Cerebellar nuclear complex (tissue), 1 donor: ENCODE data around the gene LIPC.

Source experiments
- DNase-seq, 2 experiments: peaks; one replicate each; lab custom pipeline; 2025; lab: John Stamatoyannopoulos, UW

Gene LIPC

DNA sequence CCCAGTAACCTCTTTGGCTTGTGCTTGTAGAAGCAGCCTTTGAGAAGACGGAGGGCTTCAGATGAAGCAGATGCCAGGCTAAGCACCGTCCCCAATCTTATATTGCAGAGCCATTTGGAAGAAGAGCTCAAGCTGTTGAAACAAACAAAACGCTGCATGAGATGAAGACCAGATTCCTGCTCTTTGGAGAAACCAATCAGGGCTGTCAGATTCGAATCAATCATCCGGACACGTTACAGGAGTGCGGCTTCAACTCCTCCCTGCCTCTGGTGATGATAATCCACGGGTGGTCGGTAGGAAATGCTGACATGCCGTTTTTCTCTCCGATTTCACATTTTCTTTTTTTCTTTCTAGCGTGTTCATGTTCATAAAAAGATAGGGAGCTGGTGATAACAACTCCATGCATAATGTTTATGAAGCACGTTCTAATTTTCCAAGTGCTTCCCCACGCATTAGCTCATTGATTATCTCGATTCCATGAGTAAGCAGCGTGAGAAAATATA is 106.5 kb downstream of the LIPC start:
- no peak for DNase-seq

DNA sequence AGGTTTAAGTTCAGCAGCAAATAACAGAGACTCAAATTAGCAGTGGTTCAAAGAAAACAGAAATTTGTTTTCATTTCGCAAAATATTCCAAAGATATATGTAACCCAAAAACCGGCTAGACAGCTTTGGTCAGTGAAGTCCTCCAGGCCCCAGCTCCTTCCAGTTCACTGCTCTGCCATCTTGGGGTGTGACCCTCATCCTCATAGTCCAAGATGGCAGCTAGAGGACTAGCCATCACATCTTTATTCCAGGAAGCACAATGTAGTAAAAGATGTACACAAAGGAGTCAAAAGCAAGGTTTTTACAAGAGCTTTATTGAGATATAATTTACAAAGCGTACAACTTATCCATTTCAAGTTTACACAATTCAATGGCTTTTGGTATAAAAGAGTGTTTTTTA is 107.1 kb downstream of the LIPC start:
- no peak for DNase-seq

DNA sequence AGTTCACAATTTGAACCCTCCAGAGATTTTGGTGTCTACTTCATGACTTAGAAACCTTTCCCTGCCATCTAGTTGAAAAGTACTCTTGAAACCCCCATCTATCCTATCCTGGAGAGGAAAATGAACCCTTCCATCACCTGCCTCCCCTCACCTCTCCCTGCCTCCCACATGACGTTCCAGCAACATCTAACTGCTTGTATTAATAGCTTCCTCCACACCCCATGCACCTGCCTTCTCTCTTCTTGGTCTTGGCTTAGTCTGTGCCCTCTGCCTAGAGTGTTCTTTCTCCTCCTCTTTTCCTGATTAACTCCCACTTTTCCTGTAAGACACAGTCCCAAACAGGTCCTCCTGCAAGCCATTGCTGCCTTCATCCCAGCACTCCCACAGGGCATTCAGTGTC is 107.8 kb downstream of the LIPC start:
- no peak for DNase-seq

DNA sequence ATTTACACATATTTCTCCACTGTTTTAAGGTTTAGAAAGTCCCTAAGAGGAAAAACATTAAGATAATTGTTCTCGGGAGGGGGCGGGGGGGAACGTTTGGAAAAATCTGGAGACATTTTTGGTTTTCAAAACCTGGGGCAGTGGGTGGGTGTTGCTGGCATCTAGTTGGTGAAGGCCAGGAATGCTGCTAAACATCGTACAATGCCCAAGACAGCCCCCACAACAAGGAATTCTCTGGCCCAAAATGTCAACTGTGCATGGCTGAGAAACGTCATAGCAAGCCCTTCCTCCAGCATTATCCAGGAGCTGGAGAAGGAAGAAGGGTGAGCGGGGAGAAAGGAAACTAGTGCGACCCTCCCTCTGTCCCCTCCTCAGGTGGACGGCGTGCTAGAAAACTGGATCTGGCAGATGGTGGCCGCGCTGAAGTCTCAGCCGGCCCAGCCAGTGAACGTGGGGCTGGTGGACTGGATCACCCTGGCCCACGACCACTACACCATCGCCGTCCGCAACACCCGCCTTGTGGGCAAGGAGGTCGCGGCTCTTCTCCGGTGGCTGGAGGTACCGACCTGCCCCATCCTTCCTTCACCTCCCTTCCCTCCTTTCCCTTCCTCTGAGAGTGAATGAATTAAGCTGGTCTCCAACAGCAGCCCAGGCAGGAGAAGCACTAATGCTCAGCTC is 109.8 kb downstream of the LIPC start:
- DNase-seq: no peak

DNA sequence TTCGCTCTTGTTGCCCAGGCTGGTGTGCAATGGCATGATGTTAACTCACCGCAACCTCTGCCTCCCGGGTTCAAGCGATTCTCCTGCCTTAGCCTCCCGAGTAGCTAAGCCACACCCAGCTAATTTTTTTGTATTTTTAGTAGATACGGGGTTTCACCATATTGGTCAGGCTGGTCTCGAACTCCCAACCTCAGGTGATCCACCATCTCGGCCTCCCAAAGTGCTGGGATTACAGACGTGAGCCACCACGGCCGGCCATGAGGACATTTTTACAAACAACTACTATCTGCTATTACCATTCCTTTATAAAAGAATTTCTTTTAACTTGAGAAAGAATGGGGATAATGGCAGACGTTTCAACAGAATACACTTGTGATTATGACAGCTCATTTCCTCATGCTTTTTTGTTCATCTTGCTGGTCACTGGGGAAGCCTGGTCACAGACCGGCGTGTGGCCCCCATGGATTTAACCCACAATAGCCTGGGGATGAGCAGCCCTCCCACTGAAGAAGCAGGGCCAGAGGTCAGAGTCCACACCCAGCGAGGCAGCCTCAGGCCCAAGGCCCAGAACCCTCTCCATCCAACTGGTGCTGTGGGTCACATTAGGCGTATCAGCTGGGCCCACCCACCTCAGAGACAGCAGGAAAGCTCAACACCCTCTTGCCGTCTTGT is 112.0 kb downstream of the LIPC start:
- DNase-seq: no peak

DNA sequence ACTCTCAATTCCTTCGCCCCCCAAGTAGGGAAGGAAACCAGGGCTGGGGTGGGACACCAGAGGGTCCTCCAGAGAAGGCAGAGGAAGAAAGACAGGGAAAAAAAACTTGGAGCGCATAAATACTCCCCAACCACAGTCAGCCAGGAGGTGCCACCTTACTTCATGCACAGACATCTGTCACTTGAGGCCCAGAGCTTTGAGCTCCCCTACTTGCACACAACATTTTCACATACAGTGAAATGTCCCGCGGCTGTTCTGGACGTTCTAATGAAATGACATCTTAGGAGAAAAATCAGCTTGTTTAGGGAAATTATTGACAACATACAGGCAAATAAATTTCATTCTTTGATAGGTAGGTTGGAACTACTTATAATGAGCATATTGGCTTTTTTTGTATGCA is 113.0 kb downstream of the LIPC start:
- DNase-seq: no peak

DNA sequence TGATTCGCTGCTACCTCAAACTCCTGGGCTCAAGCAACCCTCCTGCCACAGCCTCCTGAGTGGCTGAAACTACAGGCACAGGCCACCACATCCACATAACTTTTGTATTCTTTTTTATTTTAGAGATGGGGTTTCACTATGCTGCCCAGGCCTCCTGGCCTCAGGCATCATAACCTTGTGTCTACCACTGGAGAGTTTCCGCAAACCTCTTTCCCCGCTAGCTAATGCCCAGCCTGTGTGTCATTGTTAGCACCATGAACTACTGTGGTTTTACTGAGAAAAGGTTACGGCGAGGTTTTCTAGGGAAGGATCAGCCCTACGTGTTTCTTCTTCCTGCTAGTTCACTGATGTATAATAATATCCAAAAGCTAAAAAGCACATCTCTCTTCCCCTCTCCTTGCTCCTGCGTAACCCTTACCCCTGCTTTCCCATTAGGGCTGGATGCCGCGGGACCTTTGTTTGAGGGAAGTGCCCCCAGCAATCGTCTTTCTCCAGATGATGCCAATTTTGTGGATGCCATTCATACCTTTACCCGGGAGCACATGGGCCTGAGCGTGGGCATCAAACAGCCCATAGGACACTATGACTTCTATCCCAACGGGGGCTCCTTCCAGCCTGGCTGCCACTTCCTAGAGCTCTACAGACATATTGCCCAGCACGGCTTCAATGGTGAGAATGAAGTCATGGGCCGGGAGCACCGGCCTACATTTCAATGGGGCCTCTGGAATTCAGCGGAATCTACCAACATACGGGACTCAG is 113.7 kb downstream of the LIPC start:
- DNase-seq: no peak

DNA sequence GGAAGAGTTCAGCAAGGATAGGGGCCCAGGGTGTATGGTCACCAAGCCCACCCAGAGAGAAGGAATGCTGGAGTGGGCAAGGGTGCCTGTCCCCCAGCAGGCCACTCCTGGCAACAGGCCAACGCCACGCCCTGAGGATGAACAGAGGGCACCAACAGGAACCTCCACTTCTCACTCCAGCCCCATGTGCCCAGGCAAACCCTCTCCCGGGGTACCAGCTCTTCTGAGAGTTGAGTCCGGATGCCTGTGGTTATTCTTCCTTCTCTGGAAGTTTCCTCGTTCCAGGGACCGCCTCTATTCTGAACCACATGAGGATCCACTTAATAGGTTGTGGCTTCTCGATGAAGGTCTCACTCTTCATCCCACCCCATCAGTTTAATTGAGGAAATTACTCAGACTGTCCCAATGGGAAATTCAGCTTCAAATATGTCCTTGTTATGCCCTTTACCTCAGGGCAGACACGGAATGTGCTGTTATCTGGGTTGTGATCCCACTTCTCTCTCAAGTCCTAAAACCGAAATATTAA is 114.3 kb downstream of the LIPC start:
- no peak for DNase-seq

DNA sequence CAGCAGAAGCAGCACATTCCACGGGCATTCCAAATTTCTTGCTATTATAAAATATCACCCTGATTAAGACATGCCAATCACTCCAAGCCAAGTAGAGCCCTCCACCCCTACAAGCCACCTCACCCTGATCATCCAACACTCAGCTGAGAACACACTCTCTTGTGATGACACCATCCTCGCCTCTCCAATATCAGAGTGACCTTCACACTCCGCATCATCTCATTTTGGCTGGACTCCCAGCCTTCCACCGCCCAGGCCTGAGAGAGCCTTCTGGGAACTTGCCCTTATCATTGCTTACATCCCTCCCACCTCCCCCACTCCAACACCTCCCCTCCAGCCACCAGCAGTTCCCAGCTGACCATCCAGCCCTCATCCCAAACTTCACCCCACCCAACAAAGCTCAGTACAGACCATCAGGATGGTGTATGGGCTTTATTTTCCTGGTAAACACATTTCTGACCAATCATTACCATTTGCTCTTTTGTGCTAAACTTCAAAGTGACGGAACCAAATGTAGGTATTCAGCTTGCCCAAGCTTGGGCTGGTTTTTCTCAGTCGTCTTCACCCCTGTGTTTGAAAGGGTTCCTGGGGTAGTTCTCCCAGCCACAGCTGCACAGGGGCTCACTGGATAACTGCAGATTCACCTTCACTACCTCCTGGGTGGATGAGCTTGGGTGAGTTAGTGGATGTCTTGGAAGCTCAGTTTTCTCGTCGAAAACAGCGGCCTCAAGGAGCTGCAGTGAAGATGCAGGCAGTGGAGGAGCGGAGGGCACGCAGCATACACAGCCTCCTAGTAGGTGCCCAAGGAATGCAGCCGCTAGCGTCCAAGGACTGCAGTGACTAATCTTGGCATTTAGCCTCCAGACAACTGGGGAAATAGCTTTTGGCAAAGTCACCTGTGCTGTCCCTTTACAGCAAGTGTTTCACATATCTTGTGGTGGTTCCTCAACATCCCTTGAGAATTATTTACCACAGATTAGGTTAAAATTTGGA is 115.1 kb downstream of the LIPC start:
- no peak for DNase-seq

DNA sequence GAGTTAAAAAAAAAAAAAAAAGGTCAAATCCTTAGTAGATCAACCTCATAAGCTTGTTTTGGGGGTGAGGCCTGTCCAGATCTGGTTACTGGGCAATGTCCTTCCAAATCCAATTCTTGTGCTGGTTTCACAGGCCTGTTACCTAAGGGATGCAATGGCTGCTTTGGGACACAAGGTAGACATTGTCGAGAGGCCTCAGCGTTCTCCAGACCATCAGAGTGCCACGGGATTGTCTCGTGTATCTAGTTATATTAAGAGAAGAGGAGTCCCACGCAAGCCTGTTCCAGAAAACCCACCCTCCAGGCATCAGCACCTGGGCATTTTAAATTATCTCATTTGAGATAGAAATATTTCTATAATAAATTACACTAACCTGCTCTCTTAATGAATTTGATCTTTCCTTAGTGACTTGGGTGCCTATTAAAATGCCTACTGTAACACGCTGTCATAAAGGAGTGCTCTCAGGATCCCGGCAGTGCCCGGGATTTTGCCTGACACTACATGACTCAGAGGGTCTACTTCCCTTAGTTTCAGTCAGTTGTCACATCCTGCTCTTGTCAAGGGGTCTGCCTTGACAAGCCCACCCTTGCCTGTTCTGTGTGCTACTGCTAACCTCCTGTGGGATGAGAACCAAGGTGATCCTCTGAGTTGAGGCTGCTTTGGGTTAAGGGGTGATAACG is 116.0 kb downstream of the LIPC start:
- no peak for DNase-seq

DNA sequence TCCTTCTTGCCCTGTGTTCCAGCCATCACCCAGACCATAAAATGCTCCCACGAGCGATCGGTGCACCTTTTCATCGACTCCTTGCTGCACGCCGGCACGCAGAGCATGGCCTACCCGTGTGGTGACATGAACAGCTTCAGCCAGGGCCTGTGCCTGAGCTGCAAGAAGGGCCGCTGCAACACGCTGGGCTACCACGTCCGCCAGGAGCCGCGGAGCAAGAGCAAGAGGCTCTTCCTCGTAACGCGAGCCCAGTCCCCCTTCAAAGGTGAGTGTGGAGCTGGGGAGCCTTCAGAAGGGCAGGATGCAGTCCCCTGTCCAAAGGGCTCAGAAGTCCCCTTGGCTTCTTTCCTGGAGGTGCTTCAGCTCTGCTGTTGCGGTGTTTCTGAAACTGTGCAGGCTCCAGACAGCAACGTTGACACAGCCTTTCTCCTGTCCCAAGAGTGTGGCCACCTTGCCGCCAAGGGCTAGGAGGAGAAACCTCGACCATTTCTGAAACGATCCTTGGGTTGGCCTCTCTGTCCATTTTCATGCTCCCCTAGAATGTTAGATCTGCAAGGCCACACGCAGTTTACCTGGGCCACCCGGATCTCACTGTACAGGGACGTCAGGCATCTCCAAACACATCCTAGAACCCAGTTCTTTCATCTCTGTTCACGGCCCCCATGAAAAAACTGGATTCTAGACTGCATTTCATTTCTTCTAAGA is 116.7 kb downstream of the LIPC start:
- no peak for DNase-seq

DNA sequence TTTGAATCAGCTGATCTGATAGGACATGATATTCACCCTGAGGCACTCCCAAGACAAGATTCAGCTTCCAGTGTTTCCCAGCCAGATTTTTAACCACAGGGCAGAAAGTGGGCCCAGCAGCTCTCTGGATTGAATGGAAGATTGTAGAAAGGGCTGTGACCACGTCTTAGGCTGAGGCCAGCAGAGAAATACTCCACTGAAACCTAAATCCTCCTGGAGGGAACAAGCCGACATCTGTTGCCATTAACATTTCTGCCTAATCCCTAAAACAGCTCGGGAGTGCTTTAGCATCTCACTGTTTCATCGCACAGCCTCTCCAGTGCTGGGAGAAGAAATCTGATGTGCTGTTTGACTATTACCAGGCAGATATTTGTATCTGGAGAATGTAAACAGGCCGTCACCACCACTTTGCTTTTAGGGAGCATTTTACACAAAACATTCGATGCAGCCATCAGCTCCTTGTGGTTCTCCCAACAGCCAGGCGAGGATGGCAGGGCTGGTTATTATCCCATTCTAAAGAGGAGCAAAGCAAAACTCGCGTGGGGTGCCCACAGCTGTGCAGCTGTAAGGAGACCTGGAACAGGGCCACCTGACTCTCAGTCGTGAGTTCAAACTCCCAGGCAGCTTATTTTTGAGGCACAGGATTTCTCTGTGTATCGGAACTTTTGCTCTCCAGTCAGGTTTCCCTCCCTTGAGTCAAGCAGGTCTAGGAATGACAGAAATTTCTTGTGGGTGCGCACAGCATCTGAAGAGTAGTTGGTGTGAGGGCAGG is 117.4 kb downstream of the LIPC start:
- no peak for DNase-seq

DNA sequence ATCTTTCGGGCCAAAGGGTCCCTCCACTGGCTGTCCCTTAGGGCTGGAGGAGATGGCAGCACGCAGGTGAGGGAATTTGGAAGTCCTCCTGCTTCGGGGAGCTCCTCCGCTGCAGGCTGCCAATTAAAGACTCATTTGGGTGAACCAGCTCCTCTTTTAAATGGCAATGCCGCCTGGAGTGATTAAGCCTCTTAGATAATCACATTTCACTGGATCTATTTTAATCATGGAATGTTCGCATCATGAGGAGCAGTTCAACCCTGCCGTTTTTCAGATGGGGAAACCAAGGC is 117.9 kb downstream of the LIPC start:
- DNase-seq: no peak

DNA sequence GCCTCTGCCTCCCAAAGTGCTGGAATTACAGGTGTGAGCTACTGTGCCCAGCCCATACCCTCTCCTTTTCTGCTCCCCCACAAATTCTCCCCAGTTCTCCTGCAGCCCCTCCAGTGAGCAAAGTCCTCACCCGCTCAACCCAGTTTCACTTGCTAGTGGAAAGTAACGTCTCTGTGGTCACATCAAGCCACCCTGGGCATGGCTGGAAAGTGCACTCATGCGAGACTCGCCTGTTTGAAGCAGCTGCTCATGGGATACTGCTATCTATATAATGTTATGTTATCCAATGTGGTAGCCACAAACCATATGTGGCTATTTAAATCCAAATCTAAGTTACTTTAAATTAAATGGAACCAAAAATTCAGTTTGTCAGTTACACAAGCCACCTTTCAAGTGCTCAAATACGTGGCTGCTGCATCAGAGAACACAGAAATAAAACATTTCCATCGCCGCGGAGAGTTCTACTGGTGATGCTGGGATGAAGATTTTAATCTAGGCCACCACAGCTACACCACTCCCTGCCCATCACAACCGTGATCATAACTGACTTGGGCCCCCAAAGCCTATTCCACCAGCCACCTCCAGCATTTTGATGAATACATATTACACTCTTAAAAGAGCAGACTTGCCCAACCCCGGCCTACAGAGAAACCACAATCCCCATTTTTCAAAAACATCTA is 119.4 kb downstream of the LIPC start:
- no peak for DNase-seq

DNA sequence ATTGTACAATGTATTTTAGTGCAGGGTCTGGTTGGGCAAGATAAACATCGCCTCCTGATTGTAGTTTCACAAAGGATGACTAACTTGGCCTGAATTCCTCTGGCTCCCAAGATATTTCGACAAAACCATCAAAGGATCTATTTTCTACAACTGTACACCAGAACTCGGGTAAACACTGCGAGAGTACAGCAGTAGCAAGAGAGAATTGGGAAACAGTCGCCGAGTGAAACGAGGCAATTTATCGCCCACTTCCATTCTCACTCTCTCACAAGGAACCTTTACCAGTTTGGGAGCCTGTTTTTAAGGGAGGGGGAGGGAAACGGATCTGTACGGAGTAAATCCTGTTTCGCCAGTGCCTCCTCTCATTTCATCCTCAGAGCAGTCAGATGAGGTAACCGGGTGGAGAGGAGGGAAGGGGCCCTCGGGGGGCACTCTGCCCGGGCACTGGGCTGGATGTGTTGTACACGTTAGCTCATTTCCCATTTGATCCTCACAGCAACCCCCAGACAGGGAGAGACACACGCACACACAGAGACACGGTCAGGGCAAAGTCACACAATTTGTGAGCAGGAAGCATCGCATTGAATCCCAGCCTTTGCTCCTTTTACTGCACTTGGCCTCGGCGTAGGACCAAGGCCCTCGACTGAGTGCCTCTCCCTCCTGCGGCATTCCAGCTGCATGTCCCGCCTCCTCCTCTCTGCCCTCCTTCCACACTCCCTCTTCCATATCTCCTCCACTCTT is 120.1 kb downstream of the LIPC start:
- DNase-seq: no peak

DNA sequence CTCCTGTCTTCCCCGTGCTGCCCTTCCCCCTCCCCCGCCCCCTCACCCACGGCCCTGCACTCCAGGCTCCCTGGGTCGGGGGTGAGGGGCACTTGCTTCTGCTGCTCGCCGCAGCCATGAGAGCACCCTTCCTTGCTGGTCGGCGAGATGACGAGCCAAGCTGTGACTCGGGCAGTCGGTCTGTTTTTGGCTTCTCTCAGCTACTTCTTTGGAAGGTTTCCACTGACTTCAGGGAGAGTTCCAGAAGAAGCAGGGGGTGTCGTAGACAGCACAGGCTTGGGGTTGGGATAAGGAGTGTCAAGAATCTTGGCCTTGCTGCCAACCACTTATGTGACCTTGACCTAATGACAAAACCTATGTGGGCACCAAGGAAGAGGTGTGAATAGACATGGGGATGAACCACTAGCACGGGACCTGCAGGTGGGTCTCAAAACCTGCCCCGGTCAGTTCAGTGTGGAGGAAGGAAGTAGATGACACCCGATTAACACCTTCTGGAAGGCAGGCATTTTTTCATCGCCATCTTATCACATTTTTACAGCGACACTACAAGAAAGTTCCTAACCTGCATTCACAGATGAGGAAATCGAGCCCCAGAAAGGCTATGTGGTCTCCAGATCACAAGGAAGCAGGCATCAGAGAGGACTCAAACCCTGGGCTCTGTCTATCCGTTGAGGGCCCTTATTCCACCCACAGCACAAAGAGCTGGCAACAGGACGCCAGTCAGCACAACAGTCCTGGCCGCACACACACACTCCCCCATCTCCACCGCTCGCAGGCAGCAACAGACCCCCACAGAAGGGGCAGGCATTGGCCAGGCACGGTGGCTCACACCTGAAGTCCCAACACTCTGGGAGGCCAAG is 120.9 kb downstream of the LIPC start:
- no peak for DNase-seq

DNA sequence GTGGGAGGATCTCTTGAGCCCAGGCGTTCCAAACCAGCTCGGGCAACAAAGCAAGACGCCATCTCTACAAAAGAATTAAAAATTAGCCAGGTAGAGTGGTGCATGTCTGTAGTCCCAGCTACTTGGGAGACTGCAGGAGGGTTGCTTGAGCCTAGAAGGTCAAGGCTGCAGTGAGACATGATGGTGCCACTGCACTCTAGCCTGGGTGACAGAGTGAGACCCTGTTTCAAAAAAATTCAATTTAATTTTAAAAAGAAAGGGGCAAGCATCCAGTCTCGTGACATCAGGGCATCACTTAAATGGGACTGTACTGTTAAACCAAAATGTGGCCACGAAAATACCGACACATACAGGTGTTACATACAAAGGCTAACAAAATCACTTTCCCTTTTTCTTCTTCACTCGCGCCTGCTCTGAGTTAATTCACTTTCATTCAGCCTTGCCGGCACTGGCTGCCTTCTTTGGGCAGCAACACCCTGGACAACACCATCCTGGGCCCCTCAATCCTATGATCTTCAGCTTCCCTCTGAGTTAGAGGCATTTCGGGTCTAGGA is 121.7 kb downstream of the LIPC start:
- no peak for DNase-seq
